Gastroesophageal sphincter (tissue), 3 donors: ENCODE data around the gene TSHZ2.

Experiments
- CTCF ChIP-seq, 4 experiments: fragments of 200-600 bp in 2 of 4; fragments of 450-650 bp in 2 of 4; sonication (generic) in 1 of 4; IDR thresholded peaks; one replicate each; pipeline ENCODE4 v1.5.1; 2017 to 2019; ENCODE audit warnings: antibody characterized with exemption in 4 of 4, mild to moderate bottlenecking in 2 of 4, moderate library complexity in 2 of 4
- EP300 ChIP-seq: sonication (generic); formaldehyde crosslinking; IDR thresholded peaks from one replicate; pipeline ENCODE4 v1.6.1; 2017; ENCODE audit warnings: antibody characterized with exemption, mild to moderate bottlenecking
- POLR2A ChIP-seq, 2 donors: fragments of 450-650 bp; IDR thresholded peaks; one replicate each; pipeline ENCODE4 v1.6.1; 2017; ENCODE audit warnings: antibody characterized with exemption in 2 of 2, mild to moderate bottlenecking in 2 of 2, moderate library complexity in 1 of 2
- POLR2AphosphoS5 ChIP-seq: sonication (generic); formaldehyde crosslinking; IDR thresholded peaks from one replicate; pipeline ENCODE4 v1.6.1; 2017; ENCODE audit warnings: antibody characterized with exemption

DNA sequence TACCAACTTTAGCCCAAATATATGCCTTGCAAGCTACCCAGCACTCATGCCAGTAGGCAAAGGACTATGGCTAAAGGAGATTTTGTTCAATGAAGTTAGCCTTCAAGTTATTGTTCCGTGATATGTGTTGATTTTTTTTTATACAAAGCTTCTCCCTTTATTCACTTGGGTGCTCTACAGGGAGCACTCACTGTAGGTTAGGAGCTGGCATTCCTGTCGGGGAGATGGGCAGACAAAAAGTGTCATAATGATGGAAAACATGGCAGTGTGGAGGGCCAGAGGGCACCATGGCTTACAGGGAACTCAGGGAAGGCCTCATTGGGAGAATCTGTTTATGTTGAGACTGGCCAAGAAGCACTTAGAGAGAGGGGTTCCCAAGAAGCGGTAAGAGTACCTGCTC, 292.4 kb downstream of the TSHZ2 start:
- no peak for TF ChIP-seq CTCF (IDR thresholded peaks at IDR 0.05)
- no peak for TF ChIP-seq POLR2AphosphoS5
- TF ChIP-seq POLR2A (IDR thresholded peaks at IDR 0.05) = no peak
- no peak for TF ChIP-seq EP300
